ELF-1 (cell line): Measurements from ENCODE around the gene NUDT8.
"Not testable (repeated sequence)": the region's sequence is repeated elsewhere in the genome, so short reads cannot be mapped to it uniquely, and the experiment has no call there.

ENCODE experiments used
- DNase-seq: peaks from one replicate; pipeline ENCODE4 v3.0.0-alpha.2; 2016; ENCODE audit warnings: low read depth, low spot score

Gene NUDT8

DNA sequence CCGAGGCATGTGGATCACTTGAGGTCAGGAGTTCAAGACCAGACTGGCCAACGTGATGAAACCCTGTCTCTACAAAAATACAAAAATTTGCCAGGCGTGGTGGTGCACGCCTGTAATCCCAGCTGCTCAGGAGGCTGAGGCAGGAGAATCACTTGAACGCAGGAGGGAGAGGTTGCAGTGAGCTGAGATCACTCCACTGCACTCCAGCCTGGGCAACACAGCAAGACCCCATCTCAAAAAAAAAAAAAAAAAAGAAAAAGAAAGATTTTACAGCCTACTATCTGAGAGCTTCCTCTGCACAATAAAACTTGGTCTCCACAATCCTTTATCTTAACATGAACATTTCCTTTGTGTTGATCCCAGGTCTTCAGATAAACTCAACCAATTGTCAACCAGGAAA, 31.0 kb upstream of the NUDT8 start:
- DNase-seq = not testable (repeated sequence)

GRCh38 chr11:67659651-67660165, 30.0 kb upstream of the NUDT8 start:
- not testable (repeated sequence) for DNase-seq

DNA sequence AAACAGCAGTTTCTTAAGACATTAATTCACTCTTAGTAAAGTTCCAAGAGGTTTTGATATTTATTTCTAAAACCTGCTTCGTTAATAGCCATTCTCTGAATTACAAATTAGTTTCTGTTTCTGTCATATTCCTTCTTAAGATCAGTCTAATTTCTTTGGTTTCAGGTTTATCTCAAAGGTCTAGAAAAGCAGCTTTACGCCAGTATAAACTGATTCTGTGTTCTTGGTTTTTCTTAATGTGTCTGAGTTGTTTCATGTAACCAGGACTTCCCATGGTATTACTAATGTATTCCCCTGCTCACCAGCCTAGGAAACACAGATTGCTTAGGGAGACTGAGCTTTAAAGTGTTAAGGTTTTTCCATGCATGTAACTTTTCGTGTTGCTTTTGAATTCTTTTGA, 27.6 kb upstream of the NUDT8 start:
- DNase-seq = no peak

DNA sequence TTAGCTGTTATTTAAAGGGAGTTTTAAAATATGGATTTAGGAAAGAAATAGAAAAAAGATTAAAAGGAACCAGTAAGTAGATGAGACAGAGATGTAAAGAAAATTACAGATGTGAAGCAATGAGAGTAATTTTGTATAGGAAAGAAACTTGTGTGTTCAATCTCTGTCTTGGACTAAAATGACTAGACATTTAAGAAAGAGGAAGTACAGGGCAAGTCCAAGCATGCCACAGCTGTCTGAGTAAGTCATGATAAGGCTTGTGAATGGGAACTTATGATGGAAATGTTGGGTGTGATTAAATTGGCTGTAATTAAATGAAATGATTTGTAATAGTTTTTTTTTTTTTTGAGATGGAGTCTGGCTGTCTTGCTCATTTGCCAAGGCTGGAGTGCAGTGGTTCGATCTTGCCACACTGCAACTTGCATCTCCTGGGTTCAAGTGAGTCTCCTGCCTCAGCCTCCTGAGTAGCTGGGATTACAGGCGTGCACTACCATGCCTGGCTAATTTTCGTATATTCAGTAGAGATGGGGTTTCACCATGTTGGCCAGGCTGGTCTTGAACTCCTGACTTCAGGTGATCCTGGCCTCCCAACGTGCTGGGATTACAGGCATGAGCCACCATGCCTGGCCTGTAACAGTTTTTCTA, 26.7 kb upstream of the NUDT8 start:
- DNase-seq = no peak

GRCh38 chr11:67654225-67654624, 24.5 kb upstream of the NUDT8 start:
- no peak for DNase-seq

DNA sequence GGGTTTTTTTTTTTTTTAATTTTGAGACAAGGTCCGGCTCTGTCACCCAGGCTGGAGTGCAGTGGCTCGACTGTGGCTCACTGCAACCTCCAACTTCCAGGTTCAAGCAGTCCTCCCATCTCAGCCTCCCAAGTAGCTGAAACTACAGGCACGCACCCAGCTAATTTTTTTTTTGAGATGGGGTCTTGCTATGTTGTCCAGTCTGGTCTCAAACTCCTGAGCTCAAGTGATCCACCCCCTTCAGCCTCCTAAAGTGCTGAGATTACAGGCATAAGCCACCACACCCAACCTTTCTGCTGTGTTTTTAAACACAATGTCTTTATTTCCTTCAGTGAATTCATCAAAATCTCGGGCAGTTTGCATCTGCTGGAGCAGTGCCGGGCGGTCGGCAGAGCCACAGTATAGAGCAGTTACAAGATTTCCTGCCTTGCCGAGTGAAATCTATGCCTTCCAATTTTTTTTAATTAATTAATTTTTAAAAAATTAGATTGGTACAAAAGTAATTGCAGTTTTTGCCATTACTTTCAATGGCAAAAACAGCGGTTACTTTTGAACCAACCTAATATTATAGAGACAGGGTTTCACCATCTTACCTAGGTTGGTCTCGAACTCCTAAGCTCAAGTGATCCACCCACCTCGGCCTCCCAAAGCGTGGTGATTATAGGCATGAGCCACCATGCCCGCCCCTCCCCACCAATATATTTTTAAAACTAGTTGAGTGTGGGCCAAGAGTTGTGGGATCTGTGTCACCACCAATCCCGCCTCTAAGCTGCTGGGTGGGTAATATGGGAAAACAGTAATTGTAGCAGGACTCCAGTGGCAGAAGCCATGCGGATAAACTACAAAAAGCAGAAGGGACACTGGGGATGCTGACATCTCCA, 23.5 kb upstream of the NUDT8 start:
- DNase-seq = no peak

DNA sequence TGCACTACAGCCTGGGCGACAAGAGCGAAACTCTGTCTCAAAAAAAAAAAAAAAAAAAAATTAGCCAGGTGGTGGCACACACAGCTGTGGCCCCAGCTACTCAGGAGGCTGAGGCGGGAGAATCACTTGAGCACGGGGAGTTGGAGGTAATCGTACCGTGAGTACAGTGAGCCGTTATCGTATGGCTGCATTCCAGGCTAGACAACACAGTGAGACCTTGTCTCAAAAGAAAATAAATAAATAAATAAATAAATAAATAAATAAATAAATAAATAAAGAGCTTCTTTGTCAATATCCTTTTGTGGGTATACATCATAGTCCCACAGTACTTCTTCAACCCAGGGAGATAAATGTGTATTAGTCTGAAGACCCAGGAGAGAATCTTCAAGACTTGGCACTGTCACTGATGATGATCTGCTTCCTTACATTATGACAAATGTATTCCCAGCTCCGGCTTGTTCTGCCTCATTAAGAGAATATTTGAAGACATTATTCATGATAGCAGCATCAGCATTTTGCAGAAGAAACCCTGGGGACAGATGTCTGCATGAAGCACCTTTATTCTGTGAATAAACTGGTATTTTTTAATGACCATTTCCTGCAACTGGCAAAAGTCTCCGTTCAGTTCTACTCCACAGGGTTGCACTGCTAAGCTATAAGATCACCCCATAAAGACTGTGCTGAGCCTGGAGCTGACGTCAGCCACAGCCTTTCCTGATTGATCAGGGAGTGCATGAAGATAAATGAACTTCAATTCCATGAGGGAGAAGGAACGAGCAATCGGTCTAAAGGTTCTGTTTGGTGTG, 22.4 kb upstream of the NUDT8 start:
- DNase-seq = no peak

DNA sequence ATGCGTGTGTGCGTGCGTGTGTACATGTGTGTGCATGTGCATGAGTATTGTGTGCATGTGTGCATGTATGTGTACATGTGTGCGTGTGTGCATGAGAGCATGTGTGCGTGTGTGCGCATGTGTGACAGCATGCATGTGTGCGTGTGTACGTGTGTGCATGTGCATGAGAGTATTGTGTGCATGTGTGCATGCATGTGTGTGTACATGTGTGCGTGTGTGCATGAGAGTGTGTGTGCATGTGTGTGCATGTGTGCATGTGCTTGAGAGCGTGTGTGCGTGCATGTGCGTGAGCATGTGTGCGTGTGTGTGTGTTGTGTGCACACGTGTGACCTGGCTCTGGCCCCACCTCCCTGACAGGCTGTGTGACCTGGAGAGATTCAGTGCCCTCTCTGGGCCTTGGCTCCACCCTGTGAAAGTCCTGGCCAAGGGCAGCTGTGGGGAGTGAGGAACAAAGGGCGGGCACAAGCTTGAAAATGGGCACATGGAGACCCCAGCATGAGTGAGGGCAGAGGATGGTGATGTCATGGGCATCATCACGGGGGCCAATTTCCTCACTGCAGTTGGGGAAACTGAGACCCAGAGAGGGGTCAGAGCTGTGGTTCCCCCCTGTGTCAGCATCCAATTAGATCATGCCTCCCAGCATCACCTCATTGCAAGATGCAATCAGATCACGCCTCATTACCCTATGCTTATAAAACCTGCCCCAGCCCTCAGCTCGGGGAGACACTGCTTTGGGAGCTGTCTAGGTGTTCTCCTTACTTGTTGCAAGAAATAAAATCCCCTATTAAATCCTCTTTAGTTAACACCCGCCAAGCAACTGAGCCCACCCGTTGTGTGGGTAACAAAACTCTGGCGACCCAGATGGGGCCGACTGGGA, 20.1 kb upstream of the NUDT8 start:
- DNase-seq = no peak

DNA sequence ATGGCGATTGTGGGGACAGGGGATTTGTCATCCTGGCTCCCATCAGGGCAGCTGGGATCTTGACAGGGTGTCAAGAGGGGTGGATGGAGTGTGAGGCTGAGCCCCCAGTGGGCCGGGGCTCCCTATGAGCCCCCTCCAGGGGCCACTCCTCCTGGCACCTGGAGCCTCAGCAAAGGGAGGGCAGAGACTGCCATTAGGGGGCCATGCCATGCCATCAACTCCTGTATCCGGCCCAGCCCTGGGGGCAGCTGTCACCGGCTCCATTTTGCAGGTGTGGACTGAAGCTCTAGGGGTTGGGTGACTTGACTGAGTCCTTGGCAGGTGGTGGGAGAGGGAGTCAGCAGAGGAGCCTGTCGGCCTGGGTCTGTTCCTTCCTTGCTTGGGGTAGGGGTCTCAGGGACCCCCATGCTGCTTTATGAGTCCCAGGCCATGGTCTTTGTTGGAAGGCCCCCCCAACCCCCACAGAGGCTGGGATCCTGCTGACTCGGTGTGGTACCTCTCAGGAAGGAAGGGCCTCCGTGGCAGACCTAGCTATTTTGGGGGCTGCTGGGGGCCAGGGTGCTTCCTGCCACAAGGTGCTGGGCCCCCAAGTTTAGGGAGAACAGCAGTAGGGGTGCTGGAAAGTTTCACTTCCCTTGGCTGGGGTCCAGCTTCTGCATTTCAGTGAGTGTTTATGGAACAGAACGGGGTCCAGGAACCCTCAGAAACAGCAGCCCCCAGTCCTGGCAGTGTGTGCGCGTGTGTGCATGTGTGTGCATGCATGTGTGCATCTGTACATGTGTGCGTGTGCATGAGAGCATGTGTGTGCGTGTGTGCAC, 19.3 kb upstream of the NUDT8 start:
- no peak for DNase-seq

GRCh38 chr11:67648140-67648795, 18.5 kb upstream of the NUDT8 start:
- peak; percentile 47 for DNase-seq

DNA sequence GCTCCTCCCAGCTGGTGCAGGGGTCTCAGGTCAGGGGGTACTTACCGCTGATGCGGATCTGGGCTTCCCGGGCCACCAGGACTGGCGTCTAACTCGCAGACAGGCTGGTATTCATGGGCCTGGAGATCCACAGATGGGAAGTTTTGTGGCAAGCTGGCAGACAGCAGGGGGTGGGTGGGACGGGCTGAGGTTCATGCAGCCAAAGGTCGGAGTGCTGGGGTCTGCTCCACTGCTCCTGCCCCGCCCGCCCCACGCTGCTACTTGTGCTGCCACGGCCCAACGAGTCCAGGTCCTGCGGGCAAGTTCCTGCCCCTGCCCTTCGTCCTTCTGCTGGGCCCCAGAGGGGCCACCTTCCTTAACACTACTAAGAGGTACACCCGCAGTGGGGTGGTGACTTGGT, 17.7 kb upstream of the NUDT8 start:
- no peak for DNase-seq

- DNase-seq = no peak
Measured at GRCh38 chr11:67646535-67647336, 17.0 kb upstream of the NUDT8 start.

GRCh38 chr11:67645521-67646461, 16.1 kb upstream of the NUDT8 start:
- no peak for DNase-seq

- DNase-seq = no peak
Measured at GRCh38 chr11:67644472-67645418, 15.0 kb upstream of the NUDT8 start.

DNA sequence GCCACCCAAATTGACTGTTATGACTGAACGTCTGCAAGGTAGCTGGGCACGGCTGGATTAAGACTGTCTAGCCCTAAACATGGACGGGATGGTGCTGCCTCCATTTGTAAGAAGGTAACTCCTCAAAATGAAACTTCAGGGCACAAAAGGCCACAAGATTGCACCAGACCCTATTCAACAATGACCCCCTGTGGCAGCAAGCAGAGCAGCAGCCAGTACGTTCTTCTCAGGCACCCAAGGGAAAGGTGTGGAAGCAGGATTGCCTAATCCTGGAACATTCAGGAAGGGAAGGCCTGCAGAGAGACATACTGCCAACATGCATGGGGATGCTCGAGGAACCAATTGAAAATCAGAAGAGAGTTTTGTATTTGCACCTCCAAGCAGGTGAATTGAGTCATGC, 14.3 kb upstream of the NUDT8 start:
- peak; percentile 36 for DNase-seq
